Activated naive CD8-positive, alpha-beta T cell treated with anti-CD3 and anti-CD28 coated beads for 36 hours (primary cell): ENCODE results near the gene TNFRSF17. TPM values are rescaled to one million over a fixed set of nuclear protein-coding genes. Genes with fewer than 3 reads are reported as not detected.

Source experiments
- DNase-seq: peaks from one replicate; pipeline ENCODE4 v3.0.0; 2021
- H3K27ac Mint-ChIP-seq: one replicate; pipeline ENCODE4 v1.8.0; 2022; ENCODE audit warnings: mild to moderate bottlenecking, moderate library complexity, mixed read lengths
- H3K27me3 Mint-ChIP-seq: one replicate; pipeline ENCODE4 v1.8.0; 2022; ENCODE audit warnings: mild to moderate bottlenecking, mixed read lengths
- H3K36me3 Mint-ChIP-seq: one replicate; pipeline ENCODE4 v1.8.0; 2021; ENCODE audit warnings: mild to moderate bottlenecking, mixed read lengths
- H3K4me1 Mint-ChIP-seq: one replicate; pipeline ENCODE4 v1.8.0; 2021; ENCODE audit warnings: mixed read lengths
- H3K4me3 Mint-ChIP-seq: one replicate; pipeline ENCODE4 v1.8.0; 2022; ENCODE audit warnings: mild to moderate bottlenecking, moderate library complexity, mixed read lengths
- H3K9me3 Mint-ChIP-seq: one replicate; pipeline ENCODE4 v1.8.0; 2022; ENCODE audit warnings: mixed read lengths
- total RNA-seq, 2 experiments: library from RNA; stranded (reverse); gene quantifications; one replicate each; pipeline ENCODE4 v1.2.3, GENCODE V29; 2021

Gene TNFRSF17
- total RNA-seq, 2 experiments from 2014 or later = not detected

GRCh38 chr16:12010388-12011251, 45.6 kb downstream of the TNFRSF17 start:
- H3K27ac Mint-ChIP-seq = no peak overlapping the region
- H3K4me1 Mint-ChIP-seq = peaks cover 19% of the 10 kb centered on the region
- no peak overlapping the region for H3K4me3 Mint-ChIP-seq
- peaks cover 1% of the 10 kb centered on the region for H3K36me3 Mint-ChIP-seq
- no peaks in the 10 kb centered on the region for H3K9me3 Mint-ChIP-seq
- H3K27me3 Mint-ChIP-seq = no peaks in the 10 kb centered on the region
- DNase-seq = no peak

GRCh38 chr16:12011565-12011964, 46.6 kb downstream of the TNFRSF17 start:
- H3K27ac Mint-ChIP-seq = no peak overlapping the region
- peaks cover 19% of the 10 kb centered on the region for H3K4me1 Mint-ChIP-seq
- H3K4me3 Mint-ChIP-seq = no peak overlapping the region
- no peaks in the 10 kb centered on the region for H3K9me3 Mint-ChIP-seq
- no peak for DNase-seq
- H3K27me3 Mint-ChIP-seq = no peaks in the 10 kb centered on the region
- peaks cover 1% of the 10 kb centered on the region for H3K36me3 Mint-ChIP-seq

GRCh38 chr16:12016291-12016947, 51.4 kb downstream of the TNFRSF17 start:
- Mint-ChIP-seq H3K4me3 (no peak overlapping the region), H3K27ac (no peak overlapping the region), H3K9me3 (no peaks in the 10 kb centered on the region), H3K36me3 (peaks cover 1% of the 10 kb centered on the region), H3K27me3 (no peaks in the 10 kb centered on the region), H3K4me1 (peaks cover 1% of the 10 kb centered on the region)
- no peak for DNase-seq

GRCh38 chr16:12017558-12017957, 52.5 kb downstream of the TNFRSF17 start:
- no peak for DNase-seq
- H3K4me1 Mint-ChIP-seq = peaks cover 1% of the 10 kb centered on the region
- no peaks in the 10 kb centered on the region for H3K9me3 Mint-ChIP-seq
- no peaks in the 10 kb centered on the region for H3K27me3 Mint-ChIP-seq
- H3K4me3 Mint-ChIP-seq = no peak overlapping the region
- H3K36me3 Mint-ChIP-seq = peaks cover 1% of the 10 kb centered on the region
- H3K27ac Mint-ChIP-seq = no peak overlapping the region

Other genes with a start within 250 kb of the TNFRSF17 start
- 10 to 100 TPM; 24.5 to 27.3 TPM for gene TXNDC11, start 222.4 kb upstream of the TNFRSF17 start, total RNA-seq
- gene ZC3H7A, start 168.0 kb upstream of the TNFRSF17 start, total RNA-seq = 10 to 100 TPM; 54.1 to 57.9 TPM
- 100 to 1,000 TPM; 434 to 441 TPM for gene RSL1D1, start 113.7 kb upstream of the TNFRSF17 start, total RNA-seq
- 100 to 1,000 TPM; 247 to 250 TPM for gene GSPT1, start 49.3 kb upstream of the TNFRSF17 start, total RNA-seq
- gene NPIPB2, start 23.2 kb upstream of the TNFRSF17 start, total RNA-seq = 1 to 10 TPM; 6.2 to 6.9 TPM
- 1 to 10 TPM; 6.7 to 7.3 TPM for gene SNX29, start 11.5 kb downstream of the TNFRSF17 start, total RNA-seq